ENCODE results near the gene CD7.

DNA sequence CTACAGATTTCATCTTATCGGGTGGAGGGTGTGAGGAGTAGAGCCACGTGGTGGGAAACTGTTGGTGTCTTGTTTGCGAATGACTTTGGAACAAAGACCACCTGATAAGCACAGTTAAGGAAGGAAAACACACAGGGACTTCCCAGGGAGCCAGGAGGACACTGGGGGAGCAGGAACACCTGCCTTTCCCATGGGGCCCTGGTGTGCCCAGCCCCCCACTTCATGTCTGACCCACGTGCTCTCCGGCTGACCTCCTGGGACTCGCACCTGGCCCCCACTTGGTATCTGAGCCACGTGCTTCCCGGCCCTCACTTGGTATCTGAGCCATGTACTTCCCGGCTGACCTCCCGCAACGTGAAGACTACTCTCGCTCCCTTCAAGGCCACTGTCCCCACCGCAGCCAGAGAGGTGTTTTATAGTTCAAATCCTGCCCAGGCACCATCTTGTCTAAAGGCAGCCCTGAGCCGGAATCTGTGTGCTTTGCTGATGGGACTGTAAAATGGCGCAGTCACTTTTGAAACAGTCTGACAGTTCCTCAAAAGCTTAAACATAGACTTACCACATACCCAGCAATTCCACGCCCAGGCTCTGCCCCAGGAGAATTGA, 38.5 kb downstream of the CD7 start:
- TF ChIP-seq, protein P1, sequence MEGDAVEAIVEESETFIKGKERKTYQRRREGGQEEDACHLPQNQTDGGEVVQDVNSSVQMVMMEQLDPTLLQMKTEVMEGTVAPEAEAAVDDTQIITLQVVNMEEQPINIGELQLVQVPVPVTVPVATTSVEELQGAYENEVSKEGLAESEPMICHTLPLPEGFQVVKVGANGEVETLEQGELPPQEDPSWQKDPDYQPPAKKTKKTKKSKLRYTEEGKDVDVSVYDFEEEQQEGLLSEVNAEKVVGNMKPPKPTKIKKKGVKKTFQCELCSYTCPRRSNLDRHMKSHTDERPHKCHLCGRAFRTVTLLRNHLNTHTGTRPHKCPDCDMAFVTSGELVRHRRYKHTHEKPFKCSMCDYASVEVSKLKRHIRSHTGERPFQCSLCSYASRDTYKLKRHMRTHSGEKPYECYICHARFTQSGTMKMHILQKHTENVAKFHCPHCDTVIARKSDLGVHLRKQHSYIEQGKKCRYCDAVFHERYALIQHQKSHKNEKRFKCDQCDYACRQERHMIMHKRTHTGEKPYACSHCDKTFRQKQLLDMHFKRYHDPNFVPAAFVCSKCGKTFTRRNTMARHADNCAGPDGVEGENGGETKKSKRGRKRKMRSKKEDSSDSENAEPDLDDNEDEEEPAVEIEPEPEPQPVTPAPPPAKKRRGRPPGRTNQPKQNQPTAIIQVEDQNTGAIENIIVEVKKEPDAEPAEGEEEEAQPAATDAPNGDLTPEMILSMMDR (IDR thresholded peaks at IDR 0.05), result no peak
- TF ChIP-seq EP300 (IDR thresholded peaks at IDR 0.05; ENCODE audit: borderline replicate concordance in 1 of 2, low read depth in 1 of 2, low read length in 1 of 2), result no peak
- no peak for TF ChIP-seq TCF12 (IDR thresholded peaks at IDR 0.05)
- TF ChIP-seq GABPA (IDR thresholded peaks at IDR 0.05; ENCODE audit: low read depth), result no peak
- TF ChIP-seq, protein P2, sequence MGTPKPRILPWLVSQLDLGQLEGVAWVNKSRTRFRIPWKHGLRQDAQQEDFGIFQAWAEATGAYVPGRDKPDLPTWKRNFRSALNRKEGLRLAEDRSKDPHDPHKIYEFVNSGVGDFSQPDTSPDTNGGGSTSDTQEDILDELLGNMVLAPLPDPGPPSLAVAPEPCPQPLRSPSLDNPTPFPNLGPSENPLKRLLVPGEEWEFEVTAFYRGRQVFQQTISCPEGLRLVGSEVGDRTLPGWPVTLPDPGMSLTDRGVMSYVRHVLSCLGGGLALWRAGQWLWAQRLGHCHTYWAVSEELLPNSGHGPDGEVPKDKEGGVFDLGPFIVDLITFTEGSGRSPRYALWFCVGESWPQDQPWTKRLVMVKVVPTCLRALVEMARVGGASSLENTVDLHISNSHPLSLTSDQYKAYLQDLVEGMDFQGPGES (IDR thresholded peaks at IDR 0.05; ENCODE audit: low read depth, low read length), result no peak
- TF ChIP-seq TAF1 (IDR thresholded peaks at IDR 0.05; ENCODE audit: borderline replicate concordance, low read depth, low read length), result no peak
- TF ChIP-seq, protein P3, sequence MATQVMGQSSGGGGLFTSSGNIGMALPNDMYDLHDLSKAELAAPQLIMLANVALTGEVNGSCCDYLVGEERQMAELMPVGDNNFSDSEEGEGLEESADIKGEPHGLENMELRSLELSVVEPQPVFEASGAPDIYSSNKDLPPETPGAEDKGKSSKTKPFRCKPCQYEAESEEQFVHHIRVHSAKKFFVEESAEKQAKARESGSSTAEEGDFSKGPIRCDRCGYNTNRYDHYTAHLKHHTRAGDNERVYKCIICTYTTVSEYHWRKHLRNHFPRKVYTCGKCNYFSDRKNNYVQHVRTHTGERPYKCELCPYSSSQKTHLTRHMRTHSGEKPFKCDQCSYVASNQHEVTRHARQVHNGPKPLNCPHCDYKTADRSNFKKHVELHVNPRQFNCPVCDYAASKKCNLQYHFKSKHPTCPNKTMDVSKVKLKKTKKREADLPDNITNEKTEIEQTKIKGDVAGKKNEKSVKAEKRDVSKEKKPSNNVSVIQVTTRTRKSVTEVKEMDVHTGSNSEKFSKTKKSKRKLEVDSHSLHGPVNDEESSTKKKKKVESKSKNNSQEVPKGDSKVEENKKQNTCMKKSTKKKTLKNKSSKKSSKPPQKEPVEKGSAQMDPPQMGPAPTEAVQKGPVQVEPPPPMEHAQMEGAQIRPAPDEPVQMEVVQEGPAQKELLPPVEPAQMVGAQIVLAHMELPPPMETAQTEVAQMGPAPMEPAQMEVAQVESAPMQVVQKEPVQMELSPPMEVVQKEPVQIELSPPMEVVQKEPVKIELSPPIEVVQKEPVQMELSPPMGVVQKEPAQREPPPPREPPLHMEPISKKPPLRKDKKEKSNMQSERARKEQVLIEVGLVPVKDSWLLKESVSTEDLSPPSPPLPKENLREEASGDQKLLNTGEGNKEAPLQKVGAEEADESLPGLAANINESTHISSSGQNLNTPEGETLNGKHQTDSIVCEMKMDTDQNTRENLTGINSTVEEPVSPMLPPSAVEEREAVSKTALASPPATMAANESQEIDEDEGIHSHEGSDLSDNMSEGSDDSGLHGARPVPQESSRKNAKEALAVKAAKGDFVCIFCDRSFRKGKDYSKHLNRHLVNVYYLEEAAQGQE (IDR thresholded peaks at IDR 0.05; ENCODE audit: low read depth, low read length), result no peak
- TF ChIP-seq NFIC (IDR thresholded peaks at IDR 0.05; ENCODE audit: borderline replicate concordance), result no peak
- TF ChIP-seq RXRA (IDR thresholded peaks at IDR 0.05; ENCODE audit: borderline replicate concordance, low read depth), result no peak
- TF ChIP-seq, protein P4, sequence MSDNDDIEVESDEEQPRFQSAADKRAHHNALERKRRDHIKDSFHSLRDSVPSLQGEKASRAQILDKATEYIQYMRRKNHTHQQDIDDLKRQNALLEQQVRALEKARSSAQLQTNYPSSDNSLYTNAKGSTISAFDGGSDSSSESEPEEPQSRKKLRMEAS (IDR thresholded peaks at IDR 0.05; ENCODE audit: low read depth), result no peak
- TF ChIP-seq JUND (IDR thresholded peaks at IDR 0.05), result no peak
- no peak for TF ChIP-seq NRF1 (IDR thresholded peaks at IDR 0.05; ENCODE audit: low read depth, low read length)
- TF ChIP-seq RAD21 (IDR thresholded peaks at IDR 0.05; ENCODE audit: low read length), result no peak

All from SK-N-SH (cell line).